ENCODE measurements around the gene KCNIP4.

DNA sequence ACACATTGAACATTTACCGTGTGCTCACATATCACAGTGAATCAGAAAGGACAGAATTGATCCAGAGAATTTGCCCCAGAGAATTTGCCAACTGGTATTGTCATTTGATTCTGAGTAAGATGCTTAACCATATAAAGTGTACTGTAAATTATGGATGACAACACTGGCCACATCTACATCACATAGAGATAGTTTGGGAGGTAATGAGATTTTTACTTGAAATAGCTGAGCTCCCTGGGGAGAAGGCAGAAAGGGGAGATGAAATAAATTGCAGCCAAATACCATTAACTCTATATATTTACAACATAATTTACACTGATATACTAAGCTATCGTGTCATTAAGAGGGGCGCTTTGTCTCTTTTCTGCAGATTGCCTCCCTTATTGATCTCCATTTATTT is 564.0 kb downstream of the KCNIP4 start:
- TF ChIP-seq ZNF274 (IDR thresholded peaks at IDR 0.05; ENCODE audit: low read depth, low read length), result no peak
- TF ChIP-seq YY1 (IDR thresholded peaks at IDR 0.05; ENCODE audit: insufficient read depth, insufficient read length), result no peak
